Smooth muscle cell (in vitro differentiated cells): ENCODE results near the gene ARID1B. TPM values are rescaled to one million over a fixed set of nuclear protein-coding genes. Genes with fewer than 3 reads are reported as not detected.

ENCODE experiments used
- DNase-seq: peaks from one replicate; lab custom pipeline; 2025; ENCODE audit not compliant: unreplicated experiment; lab: John Stamatoyannopoulos, UW
- H2AFZ ChIP-seq: fragments of 200-600 bp; sonication (generic); 2 replicates; pipeline ENCODE4 v1.6.0; 2016; ENCODE audit warnings: antibody characterized with exemption, low read depth, mild to moderate bottlenecking
- H3F3A ChIP-seq: fragments of 200-600 bp; sonication (generic); 2 replicates; pipeline ENCODE4 v1.6.0; 2017; ENCODE audit warnings: antibody characterized with exemption, low read depth
- H3K27ac ChIP-seq: fragments of 200-600 bp; sonication (generic); 2 replicates; pipeline ENCODE4 v1.5.1; 2016; ENCODE audit warnings: low read depth, mild to moderate bottlenecking
- H3K27me3 ChIP-seq: fragments of 200-600 bp; sonication (generic); 2 replicates; pipeline ENCODE4 v1.6.1; 2016; ENCODE audit warnings: low read depth, mild to moderate bottlenecking
- H3K36me3 ChIP-seq: fragments of 200-600 bp; sonication (generic); 2 replicates; pipeline ENCODE4 v1.5.1; 2016; ENCODE audit warnings: low read depth
- H3K4me1 ChIP-seq: fragments of 200-600 bp; sonication (generic); 2 replicates; pipeline ENCODE4 v1.5.1; 2016; ENCODE audit warnings: low read depth
- H3K4me2 ChIP-seq: fragments of 200-600 bp; sonication (generic); 2 replicates; pipeline ENCODE4 v1.6.0; 2016; ENCODE audit warnings: mild to moderate bottlenecking
- H3K4me3 ChIP-seq: fragments of 200-600 bp; sonication (generic); 2 replicates; pipeline ENCODE4 v1.5.1; 2016; ENCODE audit warnings: mild to moderate bottlenecking
- H3K79me2 ChIP-seq: fragments of 200-600 bp; sonication (generic); 2 replicates; pipeline ENCODE4 v1.6.0; 2016; ENCODE audit warnings: low read depth, mild to moderate bottlenecking
- H3K9ac ChIP-seq: fragments of 200-600 bp; sonication (generic); 2 replicates; pipeline ENCODE4 v1.6.0; 2016; ENCODE audit warnings: low read depth
- H3K9me3 ChIP-seq: fragments of 200-600 bp; sonication (generic); replicated peaks from 2 replicates; pipeline ENCODE4 v1.5.1; 2016; ENCODE audit warnings: low read depth
- H4K20me1 ChIP-seq: fragments of 200-600 bp; sonication (generic); 2 replicates; pipeline ENCODE4 v1.6.0; 2016; ENCODE audit warnings: low read depth
- WGBS: methylation state at CpG from one replicate; pipeline ENCODE4 v1.1.7; 2016; ENCODE audit warnings: low lambda C conversion rate; 5-methylcytosine and 5-hydroxymethylcytosine counted together
- polyA plus RNA-seq: library from polyadenylated mRNA; unstranded; fragments of >200 nt; fragmentation: Nextera tagmentation; extraction: Ambion mirVana; gene quantifications from 2 replicates; pipeline ENCODE4 v1.2.1, GENCODE V29; 2016
- total RNA-seq: library from RNA; depleted of rRNA; stranded (reverse); fragments of >200 nt; gene quantifications from 2 replicates; pipeline ENCODE4 v1.2.3, GENCODE V29; 2014
- TF ChIP-seq, protein P1 (sequence below): fragments of 200-600 bp; sonication (generic); IDR thresholded peaks from 2 replicates; pipeline ENCODE4 v1.5.1; 2017; ENCODE audit warnings: borderline replicate concordance, mild to moderate bottlenecking, antibody characterized with exemption; ENCODE audit not compliant: insufficient read depth, poor library complexity, severe bottlenecking

Gene ARID1B
- total and polyA plus RNA-seq, 2 experiments from 2014 or later = 30.1 to 65.4 TPM

DNA sequence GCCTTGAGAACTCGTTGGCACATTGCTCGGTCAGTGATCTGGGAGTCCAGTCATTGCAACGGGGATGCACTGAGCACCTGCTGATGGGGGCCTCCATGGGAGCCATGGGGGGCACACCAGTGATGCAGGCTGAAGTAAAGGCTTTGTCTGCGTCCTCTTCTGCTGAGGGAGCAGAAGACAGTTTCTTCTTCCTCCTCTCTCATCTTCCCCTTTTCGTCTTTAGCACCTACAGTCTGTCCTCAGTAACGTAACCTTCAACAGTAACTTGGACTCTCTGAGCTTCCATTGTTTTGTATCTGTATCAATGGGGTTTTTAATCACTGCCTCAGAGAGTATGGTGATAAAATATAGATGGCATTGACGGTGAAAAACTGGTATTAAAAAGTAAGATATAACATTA lies 306.2 kb downstream of the ARID1B start:
- Histone ChIP-seq H3K9ac (no peak overlapping the region), H3K27ac (no peak overlapping the region), H3K4me1 (peaks cover 15% of the 10 kb centered on the region), H3K9me3 (no peaks in the 10 kb centered on the region), H3K36me3 (peaks cover 20% of the 10 kb centered on the region), H3K4me2 (no peak overlapping the region), H3K27me3 (no peaks in the 10 kb centered on the region), H3F3A (no peaks in the 10 kb centered on the region), H3K4me3 (no peak overlapping the region), H2AFZ (no peak overlapping the region), H3K79me2 (peaks cover 37% of the 10 kb centered on the region), H4K20me1 (peaks cover 86% of the 10 kb centered on the region)
- TF ChIP-seq, protein P1, sequence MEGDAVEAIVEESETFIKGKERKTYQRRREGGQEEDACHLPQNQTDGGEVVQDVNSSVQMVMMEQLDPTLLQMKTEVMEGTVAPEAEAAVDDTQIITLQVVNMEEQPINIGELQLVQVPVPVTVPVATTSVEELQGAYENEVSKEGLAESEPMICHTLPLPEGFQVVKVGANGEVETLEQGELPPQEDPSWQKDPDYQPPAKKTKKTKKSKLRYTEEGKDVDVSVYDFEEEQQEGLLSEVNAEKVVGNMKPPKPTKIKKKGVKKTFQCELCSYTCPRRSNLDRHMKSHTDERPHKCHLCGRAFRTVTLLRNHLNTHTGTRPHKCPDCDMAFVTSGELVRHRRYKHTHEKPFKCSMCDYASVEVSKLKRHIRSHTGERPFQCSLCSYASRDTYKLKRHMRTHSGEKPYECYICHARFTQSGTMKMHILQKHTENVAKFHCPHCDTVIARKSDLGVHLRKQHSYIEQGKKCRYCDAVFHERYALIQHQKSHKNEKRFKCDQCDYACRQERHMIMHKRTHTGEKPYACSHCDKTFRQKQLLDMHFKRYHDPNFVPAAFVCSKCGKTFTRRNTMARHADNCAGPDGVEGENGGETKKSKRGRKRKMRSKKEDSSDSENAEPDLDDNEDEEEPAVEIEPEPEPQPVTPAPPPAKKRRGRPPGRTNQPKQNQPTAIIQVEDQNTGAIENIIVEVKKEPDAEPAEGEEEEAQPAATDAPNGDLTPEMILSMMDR = no peak
- no peak for DNase-seq
- 81% methylated on average over 7 of the region's 7 CpGs for WGBS

DNA sequence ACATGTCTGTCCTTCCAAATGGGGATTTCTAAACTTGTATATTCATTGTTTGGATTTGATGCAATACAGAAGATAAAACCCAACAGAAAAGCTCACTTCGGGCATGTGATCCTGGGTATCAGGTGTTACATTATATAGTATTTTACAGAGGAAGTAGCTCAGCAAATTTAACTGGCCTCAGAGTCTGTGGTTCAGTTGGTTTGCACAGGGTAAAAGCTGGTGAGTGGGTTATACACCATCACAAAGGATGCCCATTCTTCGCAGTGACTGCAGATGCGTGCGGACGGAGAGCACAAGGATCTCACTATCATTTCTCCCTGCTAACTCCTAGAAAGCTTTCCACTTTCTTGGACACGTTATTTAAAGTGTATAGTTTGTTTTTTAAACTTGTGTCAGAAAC lies 309.5 kb downstream of the ARID1B start:
- 97% methylated on average over 6 of the region's 6 CpGs for WGBS
- no peak overlapping the region for H3K9ac ChIP-seq

DNA sequence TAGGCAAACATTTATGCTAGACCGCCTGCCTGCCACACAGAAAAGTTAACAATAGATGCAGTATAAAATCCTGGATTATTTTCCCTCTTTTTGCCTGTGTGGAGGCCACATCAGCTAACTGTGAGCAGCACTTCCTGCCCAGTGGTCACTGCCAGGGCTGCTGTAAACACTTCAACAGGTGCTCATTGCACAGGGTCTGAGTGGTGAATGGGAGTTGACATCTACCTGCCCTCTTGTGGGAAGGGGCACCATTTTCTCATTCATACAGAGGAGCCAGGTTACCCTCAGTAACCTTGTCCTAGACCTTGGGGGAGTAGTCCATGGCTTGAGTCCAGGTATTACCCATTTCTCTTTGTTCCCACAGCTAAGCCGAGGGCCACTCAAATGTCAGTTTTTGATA lies 310.8 kb downstream of the ARID1B start:
- H3K27ac ChIP-seq = no peak overlapping the region
- H3K27me3 ChIP-seq = no peaks in the 10 kb centered on the region
- peaks cover 9% of the 10 kb centered on the region for H3K79me2 ChIP-seq
- H4K20me1 ChIP-seq = peaks cover 79% of the 10 kb centered on the region
- H3F3A ChIP-seq = no peaks in the 10 kb centered on the region
- H3K36me3 ChIP-seq = peaks cover 20% of the 10 kb centered on the region
- H3K9me3 ChIP-seq = no peaks in the 10 kb centered on the region
- TF ChIP-seq, protein P1 = no peak
- H3K4me2 ChIP-seq = no peak overlapping the region
- 100% methylated on average over 2 of the region's 2 CpGs for WGBS
- no peak for DNase-seq
- peaks cover 29% of the 10 kb centered on the region for H3K4me1 ChIP-seq
- no peak overlapping the region for H3K9ac ChIP-seq
- H3K4me3 ChIP-seq = no peak overlapping the region
- H2AFZ ChIP-seq = no peak overlapping the region

More for the DNA sequence above, 309.5 kb downstream of the ARID1B start:
- peaks cover 16% of the 10 kb centered on the region for H3K79me2 ChIP-seq
- no peaks in the 10 kb centered on the region for H3K27me3 ChIP-seq
- H4K20me1 ChIP-seq = peaks cover 85% of the 10 kb centered on the region
- TF ChIP-seq, protein P1 = no peak
- no peak overlapping the region for H3K4me3 ChIP-seq
- H3F3A ChIP-seq = no peaks in the 10 kb centered on the region
- H3K27ac ChIP-seq = no peak overlapping the region
- no peaks in the 10 kb centered on the region for H3K9me3 ChIP-seq
- H3K4me2 ChIP-seq = no peak overlapping the region
- H3K4me1 ChIP-seq = peaks cover 29% of the 10 kb centered on the region
- peaks cover 20% of the 10 kb centered on the region for H3K36me3 ChIP-seq
- H2AFZ ChIP-seq = no peak overlapping the region
- no peak for DNase-seq

DNA sequence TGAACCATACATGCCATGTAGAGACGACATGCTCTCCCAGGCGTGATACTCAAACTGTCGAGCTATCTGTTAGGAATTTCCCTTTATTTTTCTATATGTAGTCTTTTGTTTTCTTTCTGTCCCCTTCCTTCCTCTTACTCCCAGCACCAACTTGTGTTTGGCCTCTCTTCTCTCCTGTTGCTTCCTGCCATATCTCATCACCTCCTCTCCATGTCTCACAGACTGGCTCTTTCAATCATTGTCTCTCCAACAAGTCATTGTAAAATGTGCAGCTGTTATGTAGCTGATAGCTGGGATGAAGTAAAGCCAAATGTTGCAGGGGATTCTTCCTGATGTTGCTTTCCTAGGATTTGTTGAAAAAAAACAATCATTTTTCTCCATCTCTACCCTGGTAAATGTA lies 311.7 kb downstream of the ARID1B start:
- Histone ChIP-seq H3K9ac (no peak overlapping the region), H3K27ac (peak overlapping the region; percentile 39)
- 90% methylated on average over 3 of the region's 3 CpGs for WGBS

More for the DNA sequence above, 311.7 kb downstream of the ARID1B start:
- Histone ChIP-seq H3K36me3 (peaks cover 20% of the 10 kb centered on the region), H2AFZ (no peak overlapping the region), H3K4me3 (no peak overlapping the region), H4K20me1 (peaks cover 78% of the 10 kb centered on the region), H3K9me3 (no peaks in the 10 kb centered on the region), H3K79me2 (peaks cover 7% of the 10 kb centered on the region), H3K27me3 (no peaks in the 10 kb centered on the region), H3K4me2 (no peak overlapping the region), H3F3A (no peaks in the 10 kb centered on the region), H3K4me1 (peaks cover 29% of the 10 kb centered on the region)
- DNase-seq = no peak
- TF ChIP-seq, protein P1 = no peak
